ENCODE measurements around the gene SOS2.
"Not testable (repeated sequence)": the region's sequence is repeated elsewhere in the genome, so short reads cannot be mapped to it uniquely, and the experiment has no call there.

Gene SOS2

GRCh38 chr14:50088117-50088515 lies 143.3 kb downstream of the SOS2 start:
- FAIRE-seq (no peak), DNase-seq (ENCODE audit: insufficient read length, low spot score) (no peak)

- no peak for DNase-seq (ENCODE audit: insufficient read length, low spot score)
- peak; percentile 91 for FAIRE-seq
Observed at GRCh38 chr14:50087341-50088116, 143.8 kb downstream of the SOS2 start.

- no peak for FAIRE-seq
- DNase-seq (ENCODE audit: insufficient read length, low spot score) = no peak
Observed at GRCh38 chr14:50086321-50086711, 145.1 kb downstream of the SOS2 start.

GRCh38 chr14:50085570-50086320 lies 145.6 kb downstream of the SOS2 start:
- DNase-seq (ENCODE audit: insufficient read length, low spot score) = no peak
- FAIRE-seq = peak; percentile 94

- FAIRE-seq (peak; percentile 74), DNase-seq (ENCODE audit: insufficient read length, low spot score) (no peak)
Observed at GRCh38 chr14:50084666-50085065, 146.7 kb downstream of the SOS2 start.

- FAIRE-seq = peak; percentile 64
- no peak for DNase-seq (ENCODE audit: insufficient read length, low spot score)
Observed at GRCh38 chr14:50083467-50084337, 147.7 kb downstream of the SOS2 start.

- peak; percentile 71 for DNase-seq (ENCODE audit: insufficient read length, low spot score)
- FAIRE-seq = peak; percentile 98
Observed at GRCh38 chr14:50082784-50083466, 148.5 kb downstream of the SOS2 start.

GRCh38 chr14:50082308-50082742 lies 149.1 kb downstream of the SOS2 start:
- peak; percentile 91 for FAIRE-seq

GRCh38 chr14:50079103-50079502 lies 152.3 kb downstream of the SOS2 start:
- DNase-seq (ENCODE audit: insufficient read length, low spot score); FAIRE-seq: not testable (repeated sequence)

More at GRCh38 chr14:50082308-50082742, 149.1 kb downstream of the SOS2 start:
- DNase-seq (ENCODE audit: insufficient read length, low spot score) = no peak

- FAIRE-seq; DNase-seq (ENCODE audit: insufficient read length, low spot score): not testable (repeated sequence)
Observed at GRCh38 chr14:50073663-50074062, 157.7 kb downstream of the SOS2 start.

- DNase-seq (ENCODE audit: insufficient read length, low spot score) = no peak
Observed at GRCh38 chr14:50072395-50072794, 159.0 kb downstream of the SOS2 start.

GRCh38 chr14:50070840-50071548 lies 160.4 kb downstream of the SOS2 start:
- peak; percentile 57 for FAIRE-seq

More at GRCh38 chr14:50072395-50072794, 159.0 kb downstream of the SOS2 start:
- no peak for FAIRE-seq

GRCh38 chr14:50070230-50070629 lies 161.1 kb downstream of the SOS2 start:
- DNase-seq (ENCODE audit: insufficient read length, low spot score) (no peak), FAIRE-seq (no peak)

More at GRCh38 chr14:50070840-50071548, 160.4 kb downstream of the SOS2 start:
- DNase-seq (ENCODE audit: insufficient read length, low spot score) = no peak

- peak; percentile 28 for FAIRE-seq
- no peak for DNase-seq (ENCODE audit: insufficient read length, low spot score)
Observed at GRCh38 chr14:50069325-50069724, 162.1 kb downstream of the SOS2 start.

GRCh38 chr14:50068496-50068895 lies 162.9 kb downstream of the SOS2 start:
- DNase-seq (ENCODE audit: insufficient read length, low spot score) (no peak), FAIRE-seq (no peak)

GRCh38 chr14:50067723-50068495 lies 163.5 kb downstream of the SOS2 start:
- DNase-seq (ENCODE audit: insufficient read length, low spot score) (no peak), FAIRE-seq (no peak)
